GM23338 (cell line): ENCODE measurements around the gene POLD2. TPM values are rescaled to one million over a fixed set of nuclear protein-coding genes. Genes with fewer than 3 reads are reported as not detected.

Source experiments
- ATAC-seq: fragments of 200-7000 bp; cut with Tn5 transposase; 3 replicates; pipeline ENCODE4 v1.9.1; 2020
- DNase-seq: peaks from one replicate; pipeline ENCODE4 v3.0.0-alpha.2; 2015; ENCODE audit warnings: low spot score
- H2AFZ ChIP-seq: fragments of 200-600 bp; sonication (generic); 2 replicates; pipeline ENCODE4 v1.8.0; 2016; ENCODE audit warnings: antibody characterized with exemption, mild to moderate bottlenecking, moderate library complexity
- H3F3A ChIP-seq: fragments of 200-600 bp; sonication (generic); replicated peaks from 2 replicates; pipeline ENCODE4 v1.8.0; 2017; ENCODE audit warnings: antibody characterized with exemption, mixed run types, low read depth
- H3K27ac ChIP-seq: fragments of 200-600 bp; sonication (generic); 2 replicates; pipeline ENCODE4 v1.6.1; 2016; ENCODE audit warnings: low read depth
- H3K27me3 ChIP-seq: fragments of 200-600 bp; sonication (generic); 2 replicates; pipeline ENCODE4 v1.8.0; 2016; ENCODE audit warnings: mild to moderate bottlenecking, mixed run types, moderate library complexity; ENCODE audit not compliant: insufficient read depth
- H3K36me3 ChIP-seq: fragments of 200-600 bp; sonication (generic); 2 replicates; pipeline ENCODE4 v1.8.0; 2016; ENCODE audit warnings: mild to moderate bottlenecking; ENCODE audit not compliant: insufficient read depth
- H3K4me1 ChIP-seq: fragments of 200-600 bp; sonication (generic); 2 replicates; pipeline ENCODE4 v1.8.0; 2016; ENCODE audit warnings: mild to moderate bottlenecking, moderate library complexity; ENCODE audit not compliant: insufficient read depth
- H3K4me2 ChIP-seq: fragments of 200-600 bp; sonication (generic); 2 replicates; pipeline ENCODE4 v1.7.1; 2017; ENCODE audit warnings: mixed run types
- H3K4me3 ChIP-seq: fragments of 200-600 bp; sonication (generic); 2 replicates; pipeline ENCODE4 v1.6.1; 2016; ENCODE audit warnings: mixed run types
- H3K79me2 ChIP-seq: fragments of 200-600 bp; sonication (generic); replicated peaks from 2 replicates; pipeline ENCODE4 v1.8.0; 2017; ENCODE audit warnings: mild to moderate bottlenecking; ENCODE audit not compliant: insufficient read depth
- H3K9me2 ChIP-seq: fragments of 200-600 bp; sonication (generic); 2 replicates; pipeline ENCODE4 v1.8.0; 2017; ENCODE audit not compliant: insufficient read depth
- H4K20me1 ChIP-seq: fragments of 200-600 bp; sonication (generic); replicated peaks from 2 replicates; pipeline ENCODE4 v1.8.0; 2017; ENCODE audit warnings: mild to moderate bottlenecking; ENCODE audit not compliant: insufficient read depth
- H3K27ac Mint-ChIP-seq: 2 replicates; pipeline ENCODE4 v1.8.0; 2020; ENCODE audit warnings: inconsistent platforms, mild to moderate bottlenecking, moderate library complexity, mixed read lengths
- H3K27me3 Mint-ChIP-seq: 3 replicates; pipeline ENCODE4 v1.8.0; 2022; ENCODE audit warnings: low read depth, mild to moderate bottlenecking, moderate library complexity, mixed read lengths, inconsistent platforms; ENCODE audit not compliant: insufficient read depth, poor library complexity
- H3K36me3 Mint-ChIP-seq: 3 replicates; pipeline ENCODE4 v1.8.0; 2021; ENCODE audit warnings: low read depth, mild to moderate bottlenecking, inconsistent platforms, moderate library complexity, mixed read lengths
- H3K4me1 Mint-ChIP-seq: 3 replicates; pipeline ENCODE4 v1.8.0; 2020; ENCODE audit warnings: mild to moderate bottlenecking, inconsistent platforms, mixed read lengths
- H3K4me3 Mint-ChIP-seq: 3 replicates; pipeline ENCODE4 v1.8.0; 2021; ENCODE audit warnings: moderate library complexity, mild to moderate bottlenecking, inconsistent platforms, mixed read lengths
- H3K9me3 Mint-ChIP-seq: 3 replicates; pipeline ENCODE4 v1.8.0; 2020; ENCODE audit warnings: moderate library complexity, mild to moderate bottlenecking, inconsistent platforms, mixed read lengths
- CREB1 ChIP-seq: fragments of 250-450 bp; sonication (Bioruptor Pico); IDR thresholded peaks from 2 replicates; pipeline ENCODE4 v1.5.0; 2020; ENCODE audit warnings: low read depth, mild to moderate bottlenecking, moderate library complexity
- JUNB ChIP-seq: IDR thresholded peaks from one replicate; pipeline ENCODE4 v1.6.1; 2016; ENCODE audit warnings: antibody characterized with exemption; ENCODE audit not compliant: unreplicated experiment
- POLR2AphosphoS5 ChIP-seq: IDR thresholded peaks from 2 replicates; pipeline ENCODE4 v1.6.1; 2016; ENCODE audit warnings: antibody characterized with exemption, low read depth
- polyA plus RNA-seq: library from polyadenylated mRNA; unstranded; fragments of >200 nt; fragmentation: Nextera tagmentation; extraction: Ambion mirVana; gene quantifications from 2 replicates; pipeline ENCODE4 v1.2.1, GENCODE V29; 2016
- total RNA-seq: library from RNA; depleted of rRNA; stranded (reverse); fragments of >200 nt; shearing (Covaris generic); gene quantifications from 2 replicates; pipeline ENCODE4 v1.2.3, GENCODE V29; 2014
- TF ChIP-seq, protein P1 (sequence below): fragments of 250-450 bp; sonication (Bioruptor Pico); IDR thresholded peaks from 2 replicates; pipeline ENCODE4 v1.5.0; 2020; ENCODE audit warnings: mild to moderate bottlenecking, moderate library complexity
- TF ChIP-seq, protein P2 (sequence below): IDR thresholded peaks from 2 replicates; pipeline ENCODE4 v1.6.1; 2016; ENCODE audit warnings: antibody characterized with exemption
- TF ChIP-seq, protein P3 (sequence below): IDR thresholded peaks from one replicate; pipeline ENCODE4 v1.6.1; 2018; ENCODE audit warnings: antibody characterized with exemption; ENCODE audit not compliant: unreplicated experiment

Gene POLD2
- total and polyA plus RNA-seq, 2 experiments from 2014 or later, result 101 to 127 TPM

DNA sequence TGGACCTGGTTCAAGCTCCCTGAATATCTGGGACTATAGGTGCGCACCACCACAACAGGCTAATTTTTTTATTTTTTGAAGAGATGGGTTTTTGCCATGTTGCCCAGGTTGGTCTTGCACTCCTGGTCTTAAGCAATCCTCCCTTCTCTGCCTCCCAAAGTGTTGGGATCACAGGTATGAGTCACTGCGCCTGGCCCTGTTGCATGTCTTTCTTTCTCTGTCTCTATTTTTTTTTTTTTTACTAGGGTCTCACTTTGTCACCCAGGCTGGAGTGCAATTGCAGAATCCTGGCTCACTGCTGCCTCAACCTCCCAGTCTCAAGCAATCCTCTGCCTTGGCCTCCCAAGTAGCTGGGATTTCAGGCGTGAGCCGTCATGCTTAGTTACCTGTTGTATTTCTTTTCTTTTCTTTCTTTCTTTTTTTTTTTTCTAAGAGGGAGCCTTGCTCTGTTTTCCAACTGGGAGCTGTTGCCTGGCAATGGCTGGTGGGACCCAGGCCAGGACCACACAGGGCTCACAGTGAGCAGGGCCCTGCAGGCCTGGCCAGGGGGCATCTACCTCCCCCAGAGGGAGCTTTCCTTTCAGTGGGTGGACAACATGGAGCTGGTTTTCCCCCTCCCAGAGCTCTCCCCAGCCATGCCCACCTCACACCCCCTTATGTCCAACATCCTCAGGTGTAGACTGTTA is 11.7 kb upstream of the POLD2 start (continued):
- TF ChIP-seq, protein P1, sequence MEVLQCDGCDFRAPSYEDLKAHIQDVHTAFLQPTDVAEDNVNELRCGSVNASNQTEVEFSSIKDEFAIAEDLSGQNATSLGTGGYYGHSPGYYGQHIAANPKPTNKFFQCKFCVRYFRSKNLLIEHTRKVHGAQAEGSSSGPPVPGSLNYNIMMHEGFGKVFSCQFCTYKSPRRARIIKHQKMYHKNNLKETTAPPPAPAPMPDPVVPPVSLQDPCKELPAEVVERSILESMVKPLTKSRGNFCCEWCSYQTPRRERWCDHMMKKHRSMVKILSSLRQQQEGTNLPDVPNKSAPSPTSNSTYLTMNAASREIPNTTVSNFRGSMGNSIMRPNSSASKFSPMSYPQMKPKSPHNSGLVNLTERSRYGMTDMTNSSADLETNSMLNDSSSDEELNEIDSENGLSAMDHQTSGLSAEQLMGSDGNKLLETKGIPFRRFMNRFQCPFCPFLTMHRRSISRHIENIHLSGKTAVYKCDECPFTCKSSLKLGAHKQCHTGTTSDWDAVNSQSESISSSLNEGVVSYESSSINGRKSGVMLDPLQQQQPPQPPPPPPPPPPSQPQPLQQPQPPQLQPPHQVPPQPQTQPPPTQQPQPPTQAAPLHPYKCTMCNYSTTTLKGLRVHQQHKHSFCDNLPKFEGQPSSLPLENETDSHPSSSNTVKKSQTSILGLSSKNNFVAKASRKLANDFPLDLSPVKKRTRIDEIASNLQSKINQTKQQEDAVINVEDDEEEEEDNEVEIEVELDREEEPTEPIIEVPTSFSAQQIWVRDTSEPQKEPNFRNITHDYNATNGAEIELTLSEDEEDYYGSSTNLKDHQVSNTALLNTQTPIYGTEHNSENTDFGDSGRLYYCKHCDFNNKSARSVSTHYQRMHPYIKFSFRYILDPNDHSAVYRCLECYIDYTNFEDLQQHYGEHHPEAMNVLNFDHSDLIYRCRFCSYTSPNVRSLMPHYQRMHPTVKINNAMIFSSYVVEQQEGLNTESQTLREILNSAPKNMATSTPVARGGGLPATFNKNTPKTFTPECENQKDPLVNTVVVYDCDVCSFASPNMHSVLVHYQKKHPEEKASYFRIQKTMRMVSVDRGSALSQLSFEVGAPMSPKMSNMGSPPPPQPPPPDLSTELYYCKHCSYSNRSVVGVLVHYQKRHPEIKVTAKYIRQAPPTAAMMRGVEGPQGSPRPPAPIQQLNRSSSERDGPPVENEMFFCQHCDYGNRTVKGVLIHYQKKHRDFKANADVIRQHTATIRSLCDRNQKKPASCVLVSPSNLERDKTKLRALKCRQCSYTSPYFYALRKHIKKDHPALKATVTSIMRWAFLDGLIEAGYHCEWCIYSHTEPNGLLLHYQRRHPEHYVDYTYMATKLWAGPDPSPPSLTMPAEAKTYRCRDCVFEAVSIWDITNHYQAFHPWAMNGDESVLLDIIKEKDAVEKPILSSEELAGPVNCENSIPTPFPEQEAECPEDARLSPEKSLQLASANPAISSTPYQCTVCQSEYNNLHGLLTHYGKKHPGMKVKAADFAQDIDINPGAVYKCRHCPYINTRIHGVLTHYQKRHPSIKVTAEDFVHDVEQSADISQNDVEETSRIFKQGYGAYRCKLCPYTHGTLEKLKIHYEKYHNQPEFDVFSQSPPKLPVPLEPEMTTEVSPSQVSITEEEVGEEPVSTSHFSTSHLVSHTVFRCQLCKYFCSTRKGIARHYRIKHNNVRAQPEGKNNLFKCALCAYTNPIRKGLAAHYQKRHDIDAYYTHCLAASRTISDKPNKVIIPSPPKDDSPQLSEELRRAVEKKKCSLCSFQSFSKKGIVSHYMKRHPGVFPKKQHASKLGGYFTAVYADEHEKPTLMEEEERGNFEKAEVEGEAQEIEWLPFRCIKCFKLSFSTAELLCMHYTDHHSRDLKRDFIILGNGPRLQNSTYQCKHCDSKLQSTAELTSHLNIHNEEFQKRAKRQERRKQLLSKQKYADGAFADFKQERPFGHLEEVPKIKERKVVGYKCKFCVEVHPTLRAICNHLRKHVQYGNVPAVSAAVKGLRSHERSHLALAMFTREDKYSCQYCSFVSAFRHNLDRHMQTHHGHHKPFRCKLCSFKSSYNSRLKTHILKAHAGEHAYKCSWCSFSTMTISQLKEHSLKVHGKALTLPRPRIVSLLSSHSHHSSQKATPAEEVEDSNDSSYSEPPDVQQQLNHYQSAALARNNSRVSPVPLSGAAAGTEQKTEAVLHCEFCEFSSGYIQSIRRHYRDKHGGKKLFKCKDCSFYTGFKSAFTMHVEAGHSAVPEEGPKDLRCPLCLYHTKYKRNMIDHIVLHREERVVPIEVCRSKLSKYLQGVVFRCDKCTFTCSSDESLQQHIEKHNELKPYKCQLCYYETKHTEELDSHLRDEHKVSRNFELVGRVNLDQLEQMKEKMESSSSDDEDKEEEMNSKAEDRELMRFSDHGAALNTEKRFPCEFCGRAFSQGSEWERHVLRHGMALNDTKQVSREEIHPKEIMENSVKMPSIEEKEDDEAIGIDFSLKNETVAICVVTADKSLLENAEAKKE (CRISPR knock-in tag), result no peak
- TF ChIP-seq, protein P2, sequence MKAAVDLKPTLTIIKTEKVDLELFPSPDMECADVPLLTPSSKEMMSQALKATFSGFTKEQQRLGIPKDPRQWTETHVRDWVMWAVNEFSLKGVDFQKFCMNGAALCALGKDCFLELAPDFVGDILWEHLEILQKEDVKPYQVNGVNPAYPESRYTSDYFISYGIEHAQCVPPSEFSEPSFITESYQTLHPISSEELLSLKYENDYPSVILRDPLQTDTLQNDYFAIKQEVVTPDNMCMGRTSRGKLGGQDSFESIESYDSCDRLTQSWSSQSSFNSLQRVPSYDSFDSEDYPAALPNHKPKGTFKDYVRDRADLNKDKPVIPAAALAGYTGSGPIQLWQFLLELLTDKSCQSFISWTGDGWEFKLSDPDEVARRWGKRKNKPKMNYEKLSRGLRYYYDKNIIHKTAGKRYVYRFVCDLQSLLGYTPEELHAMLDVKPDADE, result no peak

DNA sequence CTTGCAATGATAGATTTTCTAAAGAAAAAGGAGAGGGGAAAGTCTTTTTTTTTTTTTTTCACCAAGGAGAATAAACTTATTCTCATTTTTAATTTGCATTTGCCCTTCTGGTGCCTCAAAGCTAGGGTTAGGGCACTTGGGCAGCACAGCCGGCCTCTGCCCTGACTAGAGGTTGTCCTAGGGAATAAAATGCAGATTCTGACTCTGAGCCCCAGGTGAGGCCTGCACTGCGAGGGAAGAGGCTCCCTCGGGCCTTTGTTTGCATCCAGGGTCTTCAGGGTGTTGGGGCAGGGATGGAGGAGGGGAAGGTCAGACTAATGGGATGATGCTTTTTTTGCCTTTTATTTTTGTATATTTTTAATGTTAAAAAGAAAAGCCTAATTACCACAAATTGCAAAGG is 9.9 kb upstream of the POLD2 start:
- no peak overlapping the region for H3K27ac ChIP-seq
- Mint-ChIP-seq H3K27me3 (peaks cover 26% of the 10 kb centered on the region), H3K9me3 (no peaks in the 10 kb centered on the region), H3K36me3 (no peaks in the 10 kb centered on the region), H3K27ac (no peak overlapping the region), H3K4me1 (peaks cover 20% of the 10 kb centered on the region), H3K4me3 (no peak overlapping the region)
- no peaks in the 10 kb centered on the region for H3K36me3 ChIP-seq
- peaks cover 8% of the 10 kb centered on the region for H3K4me1 ChIP-seq
- no peaks in the 10 kb centered on the region for H3K9me2 ChIP-seq
- ATAC-seq (peak; percentile 55), DNase-seq (no peak)
- no peak overlapping the region for H2AFZ ChIP-seq
- TF ChIP-seq CREB1 (no peak), JUNB (no peak), POLR2AphosphoS5 (no peak)
- TF ChIP-seq, protein P3, sequence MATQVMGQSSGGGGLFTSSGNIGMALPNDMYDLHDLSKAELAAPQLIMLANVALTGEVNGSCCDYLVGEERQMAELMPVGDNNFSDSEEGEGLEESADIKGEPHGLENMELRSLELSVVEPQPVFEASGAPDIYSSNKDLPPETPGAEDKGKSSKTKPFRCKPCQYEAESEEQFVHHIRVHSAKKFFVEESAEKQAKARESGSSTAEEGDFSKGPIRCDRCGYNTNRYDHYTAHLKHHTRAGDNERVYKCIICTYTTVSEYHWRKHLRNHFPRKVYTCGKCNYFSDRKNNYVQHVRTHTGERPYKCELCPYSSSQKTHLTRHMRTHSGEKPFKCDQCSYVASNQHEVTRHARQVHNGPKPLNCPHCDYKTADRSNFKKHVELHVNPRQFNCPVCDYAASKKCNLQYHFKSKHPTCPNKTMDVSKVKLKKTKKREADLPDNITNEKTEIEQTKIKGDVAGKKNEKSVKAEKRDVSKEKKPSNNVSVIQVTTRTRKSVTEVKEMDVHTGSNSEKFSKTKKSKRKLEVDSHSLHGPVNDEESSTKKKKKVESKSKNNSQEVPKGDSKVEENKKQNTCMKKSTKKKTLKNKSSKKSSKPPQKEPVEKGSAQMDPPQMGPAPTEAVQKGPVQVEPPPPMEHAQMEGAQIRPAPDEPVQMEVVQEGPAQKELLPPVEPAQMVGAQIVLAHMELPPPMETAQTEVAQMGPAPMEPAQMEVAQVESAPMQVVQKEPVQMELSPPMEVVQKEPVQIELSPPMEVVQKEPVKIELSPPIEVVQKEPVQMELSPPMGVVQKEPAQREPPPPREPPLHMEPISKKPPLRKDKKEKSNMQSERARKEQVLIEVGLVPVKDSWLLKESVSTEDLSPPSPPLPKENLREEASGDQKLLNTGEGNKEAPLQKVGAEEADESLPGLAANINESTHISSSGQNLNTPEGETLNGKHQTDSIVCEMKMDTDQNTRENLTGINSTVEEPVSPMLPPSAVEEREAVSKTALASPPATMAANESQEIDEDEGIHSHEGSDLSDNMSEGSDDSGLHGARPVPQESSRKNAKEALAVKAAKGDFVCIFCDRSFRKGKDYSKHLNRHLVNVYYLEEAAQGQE, result no peak
- H4K20me1 ChIP-seq, result 0 out of 2 replicates have a peak, but pooled peaks cover 6% of the 10 kb centered on the region
- peak overlapping the region; percentile 64; the same call in 1 of the 2 replicates for H3K4me2 ChIP-seq
- no peak overlapping the region for H3K4me3 ChIP-seq
- H3F3A ChIP-seq, result no peaks in the 10 kb centered on the region
- H3K79me2 ChIP-seq, result no peaks in the 10 kb centered on the region
- peaks cover 21% of the 10 kb centered on the region; the same call in 1 of the 2 replicates for H3K27me3 ChIP-seq
